GM21529 (cell line): ENCODE data around the gene KCNC1.

Source experiments
- ATAC-seq: cut with Tn5 transposase; IDR thresholded peaks from one replicate; pipeline ENCODE4 v1.9.1; 2021; ENCODE audit not compliant: unreplicated experiment

The KCNC1 gene

DNA sequence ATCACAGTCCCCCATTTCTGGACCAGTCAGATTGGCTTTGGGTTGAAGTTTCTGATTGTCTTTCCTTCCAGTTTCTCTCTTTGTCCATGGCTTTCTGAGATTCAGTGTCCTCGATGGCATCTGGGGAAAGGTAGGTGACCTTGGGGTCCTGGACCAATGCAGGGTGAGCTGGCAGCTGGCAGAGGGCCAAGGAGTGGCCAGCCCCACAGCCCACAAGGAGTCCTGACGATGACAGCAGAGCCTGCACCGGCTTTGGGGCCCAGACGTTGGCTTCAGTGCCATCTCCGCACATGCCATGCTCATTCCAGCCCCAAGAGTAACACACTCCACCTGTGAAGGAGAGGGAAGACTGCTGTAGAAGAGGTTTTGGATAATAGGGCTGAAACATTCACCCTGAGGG lies 53.5 kb downstream of the KCNC1 start:
- no peak for ATAC-seq

DNA sequence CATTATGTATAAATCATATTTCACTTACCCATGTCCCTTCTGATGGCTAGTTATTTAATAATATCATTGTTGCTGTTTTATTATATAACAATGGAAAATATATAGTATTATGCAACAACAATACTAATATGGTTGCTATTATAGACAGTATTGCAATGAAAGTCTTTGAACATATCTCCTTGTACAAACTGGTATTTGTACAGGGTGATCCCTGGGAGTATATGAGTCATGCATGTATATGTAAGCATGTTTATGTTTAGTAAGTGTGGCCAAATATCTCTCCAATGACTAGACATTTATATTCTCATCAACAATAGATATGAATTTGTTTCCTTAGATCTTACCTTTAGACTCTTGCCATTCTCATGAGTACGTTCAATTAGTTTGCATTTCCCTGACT lies 55.9 kb downstream of the KCNC1 start:
- no peak for ATAC-seq

DNA sequence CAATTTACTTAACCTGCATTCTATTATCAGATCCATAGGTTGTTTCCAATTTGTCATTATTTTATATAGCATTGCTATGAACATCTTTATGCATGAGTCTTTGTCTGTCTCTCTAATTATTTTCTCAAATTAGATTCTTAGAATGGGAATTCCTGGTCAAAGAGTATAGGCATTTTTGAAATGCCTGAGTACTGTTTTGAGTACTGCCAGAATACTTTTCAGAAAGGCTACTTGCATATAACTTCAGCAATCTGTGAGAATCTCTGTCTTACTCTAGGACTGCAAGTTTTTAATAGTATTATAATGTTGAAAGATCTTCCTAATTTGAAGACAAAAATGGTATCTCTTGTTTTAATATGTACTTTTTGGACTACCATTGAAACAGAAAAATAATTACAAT lies 56.6 kb downstream of the KCNC1 start:
- ATAC-seq = no peak

DNA sequence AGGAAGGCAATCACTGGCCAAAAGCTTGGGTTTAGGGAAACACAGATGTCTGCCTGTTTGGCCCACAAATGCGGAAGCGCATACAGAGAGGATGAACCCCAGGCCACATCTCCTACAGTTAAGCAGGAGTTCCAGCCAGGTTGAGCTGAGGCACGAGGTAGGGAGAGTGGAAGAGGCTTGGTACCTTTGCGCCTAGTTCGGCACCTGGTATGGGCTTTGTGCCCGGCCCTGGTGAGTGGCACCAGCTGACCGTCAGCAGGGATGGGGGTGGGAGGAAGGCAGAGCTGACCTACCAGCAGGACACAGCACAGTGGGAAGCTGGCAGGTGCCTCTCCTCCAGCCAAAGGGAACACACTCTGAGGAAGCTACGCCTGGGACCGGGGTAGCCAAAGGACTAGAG lies 57.6 kb downstream of the KCNC1 start:
- no peak for ATAC-seq

DNA sequence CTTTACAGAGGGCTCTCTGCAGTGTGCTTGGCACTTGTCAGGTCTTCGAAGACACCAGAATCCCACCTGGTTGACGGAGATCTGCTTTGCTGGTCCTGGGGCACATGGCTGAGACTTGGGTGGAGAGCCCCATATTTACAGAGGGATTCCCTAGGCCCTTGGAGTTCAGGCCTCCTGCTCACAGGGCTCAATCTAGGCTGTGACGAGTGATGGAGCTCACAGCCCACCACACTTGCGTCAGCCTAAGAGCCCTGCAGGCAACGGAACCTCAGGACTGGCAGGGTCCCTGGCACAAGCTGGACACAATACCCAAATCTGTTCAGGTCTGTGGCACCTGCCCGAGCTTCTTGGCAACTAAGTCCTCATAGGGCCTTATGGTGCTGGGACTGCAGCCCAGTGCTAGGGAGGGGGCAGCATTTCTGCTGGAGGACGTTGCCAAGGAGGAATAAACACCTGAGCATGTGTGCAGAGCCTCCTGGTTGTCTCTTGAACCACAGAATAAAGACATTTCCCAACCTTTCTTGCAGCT lies 59.1 kb downstream of the KCNC1 start:
- no peak for ATAC-seq

DNA sequence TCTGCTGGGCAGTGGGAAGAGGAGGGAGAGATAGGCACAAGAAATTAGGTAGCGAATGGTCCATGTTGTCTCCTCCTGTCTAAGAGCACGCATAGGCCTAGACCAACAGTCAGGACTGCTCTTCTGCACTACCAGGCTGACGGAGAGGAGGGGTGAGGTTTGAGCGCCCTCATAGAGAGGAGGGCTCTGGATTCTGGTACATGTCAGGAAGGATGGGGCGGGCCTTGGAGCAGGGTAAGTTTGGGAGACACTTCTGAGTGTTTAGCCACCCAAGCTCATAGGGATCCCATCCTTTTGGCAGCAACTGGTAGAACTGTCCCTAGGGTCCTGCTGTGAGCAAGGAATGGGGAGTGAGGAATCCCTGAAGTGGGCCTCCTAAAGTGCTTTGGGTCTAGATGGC lies 60.4 kb downstream of the KCNC1 start:
- ATAC-seq = no peak

DNA sequence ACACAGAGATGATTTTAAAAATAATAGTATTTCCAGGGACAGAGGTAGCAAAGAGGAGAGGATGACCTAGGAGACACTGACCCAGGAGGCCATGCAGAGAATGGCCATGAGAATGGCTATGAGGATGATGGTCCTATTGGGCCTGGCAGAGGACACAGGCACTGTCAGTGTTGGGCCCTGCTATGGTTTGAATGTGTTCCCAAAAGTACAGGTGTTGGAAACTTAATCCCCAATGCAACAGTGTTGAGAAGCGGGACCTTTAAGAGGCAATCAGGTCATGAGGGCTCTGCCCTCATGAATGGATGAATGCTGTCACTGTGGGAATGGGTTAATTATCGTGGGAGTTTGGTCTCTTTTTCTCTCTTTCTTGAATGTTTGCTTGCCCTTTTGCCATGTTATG lies 61.6 kb downstream of the KCNC1 start:
- ATAC-seq = no peak

DNA sequence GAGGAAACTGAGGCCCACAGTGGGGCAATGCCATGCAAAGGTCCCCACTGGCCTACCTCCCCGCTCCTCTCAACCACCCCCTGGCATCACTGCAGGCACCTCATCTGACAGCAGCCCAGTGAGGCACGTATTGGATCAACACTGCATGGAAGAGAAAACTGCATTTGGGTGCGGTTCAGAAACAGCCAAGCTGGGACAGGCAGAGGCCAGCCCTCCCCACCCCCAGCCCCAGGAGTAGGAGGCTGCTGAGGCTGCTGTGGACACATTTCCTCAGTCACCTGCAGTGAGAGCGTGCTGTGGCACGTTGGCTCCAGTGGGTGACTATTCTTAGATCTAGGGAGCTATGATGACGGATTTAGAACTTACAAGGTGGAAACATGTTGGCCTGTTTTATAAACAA lies 63.7 kb downstream of the KCNC1 start:
- ATAC-seq = no peak

DNA sequence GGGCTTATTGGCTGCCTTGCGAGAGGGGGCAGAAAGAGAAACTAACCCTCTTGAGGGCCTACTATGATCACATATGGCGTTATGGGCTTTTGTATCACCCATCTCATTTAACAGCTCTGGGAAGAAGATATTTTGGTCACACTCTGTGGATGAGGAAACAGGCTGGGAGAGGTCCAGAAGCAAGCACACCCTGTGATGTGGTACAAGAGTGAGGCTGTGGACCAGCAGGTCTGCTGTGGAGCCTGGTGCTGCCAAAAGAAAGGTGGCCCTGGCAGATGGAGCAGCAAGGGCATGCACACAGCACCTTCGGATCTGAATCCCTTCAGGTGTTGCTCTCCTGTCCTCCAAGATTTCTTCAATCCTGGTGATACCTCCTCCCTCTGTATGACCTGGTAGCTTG lies 64.1 kb downstream of the KCNC1 start:
- ATAC-seq = no peak

DNA sequence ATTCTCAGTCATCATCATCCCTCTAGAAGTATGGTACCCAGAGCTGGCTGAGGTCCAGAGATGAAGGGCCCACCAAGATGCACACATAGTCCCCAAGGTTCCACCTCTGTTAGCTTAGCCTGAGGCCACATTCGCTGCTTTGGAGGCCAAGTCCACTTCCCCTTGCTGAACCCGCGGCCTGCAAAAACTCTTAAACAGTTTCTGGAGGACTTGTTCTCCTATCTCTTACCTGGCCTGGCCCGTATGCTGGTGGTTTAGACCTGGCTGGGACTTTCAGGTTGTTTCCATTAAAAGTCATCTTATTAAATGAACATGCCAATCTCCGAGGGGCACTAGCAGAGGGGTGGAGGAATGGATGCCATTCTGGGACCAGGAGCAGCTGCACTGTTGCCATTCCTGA lies 64.6 kb downstream of the KCNC1 start:
- ATAC-seq = no peak

DNA sequence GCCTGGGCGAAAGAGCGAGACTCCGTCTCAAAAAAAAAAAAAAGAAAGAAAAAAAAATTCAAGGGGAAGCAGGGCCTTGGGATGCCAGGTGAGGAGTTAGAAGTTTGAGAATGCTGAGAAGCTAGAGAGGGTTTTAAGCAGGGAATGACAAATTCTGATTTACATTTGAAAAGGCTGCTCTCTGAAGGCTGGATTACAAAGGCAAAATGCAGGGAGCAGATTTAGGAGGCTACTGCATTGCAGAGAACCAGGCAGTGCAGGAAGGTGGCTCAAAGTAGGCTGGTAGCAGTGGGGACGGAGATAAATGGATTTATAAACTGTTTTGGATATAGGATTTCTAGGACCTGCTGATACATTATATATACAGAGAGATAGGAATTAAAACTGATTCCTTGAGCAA lies 66.6 kb downstream of the KCNC1 start:
- ATAC-seq = no peak

DNA sequence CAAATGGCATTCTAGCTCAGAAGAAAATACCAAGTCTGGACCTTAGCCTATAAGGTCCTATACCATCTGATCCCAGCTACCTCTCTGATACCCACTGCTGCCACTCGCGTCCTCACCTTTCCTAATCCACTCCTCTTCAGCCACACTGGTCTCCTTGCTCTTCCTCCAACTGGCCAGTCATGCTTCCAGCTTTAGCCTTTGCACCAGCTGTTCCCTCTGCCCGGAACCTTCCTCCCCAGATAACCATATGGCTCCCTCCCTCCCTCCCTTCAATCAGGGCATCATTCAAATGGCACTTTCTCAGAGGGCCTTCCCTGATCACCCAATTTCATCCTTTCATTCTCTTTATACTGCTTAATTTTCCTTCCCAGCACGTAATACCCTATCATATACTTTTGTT lies 67.9 kb downstream of the KCNC1 start:
- no peak for ATAC-seq

DNA sequence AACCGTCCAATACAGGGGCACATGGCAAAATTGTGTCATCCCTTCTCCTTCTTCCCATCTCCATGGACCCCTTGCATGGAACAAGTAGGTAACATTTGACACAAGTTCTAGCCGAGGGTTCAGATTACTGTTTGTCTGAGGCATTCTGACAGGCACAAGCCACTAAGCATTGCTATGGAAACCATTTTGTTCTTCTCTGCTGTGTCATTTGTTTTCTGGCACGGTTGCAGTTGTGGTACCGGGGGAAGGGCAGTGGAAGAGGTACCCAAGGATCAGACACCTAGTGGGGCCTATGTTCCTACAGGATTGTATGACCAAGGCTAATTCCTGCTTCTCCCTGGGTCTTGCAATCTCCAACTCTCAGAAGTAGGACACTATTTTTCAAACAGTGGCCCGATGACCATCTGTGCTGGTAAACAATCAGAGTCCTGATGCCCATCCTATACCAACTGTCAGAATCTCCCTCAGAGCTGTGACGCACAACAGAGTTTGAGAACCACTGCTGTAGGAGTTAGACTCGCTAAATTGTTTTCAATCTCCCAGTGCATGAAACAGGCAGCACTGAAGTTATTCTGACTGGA lies 69.3 kb downstream of the KCNC1 start:
- no peak for ATAC-seq

DNA sequence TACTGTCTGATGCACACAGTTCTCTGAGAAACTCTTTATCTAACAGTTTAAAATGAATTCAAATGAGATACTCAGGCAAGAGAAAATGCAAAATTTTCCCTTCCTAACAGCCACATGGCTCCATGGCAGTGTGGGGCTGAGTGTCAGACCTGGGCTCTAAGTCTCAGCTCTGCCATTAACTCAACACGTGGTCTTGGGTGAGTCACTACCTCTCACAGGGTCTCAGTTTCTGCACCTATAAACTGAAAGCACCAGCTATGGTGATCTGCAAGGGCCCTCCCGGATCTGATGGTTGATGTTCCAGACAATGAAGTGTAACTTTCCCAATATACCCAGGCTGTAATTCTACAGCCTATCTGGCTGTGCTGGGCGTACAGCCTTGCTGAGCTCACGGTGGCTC lies 70.5 kb downstream of the KCNC1 start:
- no peak for ATAC-seq

DNA sequence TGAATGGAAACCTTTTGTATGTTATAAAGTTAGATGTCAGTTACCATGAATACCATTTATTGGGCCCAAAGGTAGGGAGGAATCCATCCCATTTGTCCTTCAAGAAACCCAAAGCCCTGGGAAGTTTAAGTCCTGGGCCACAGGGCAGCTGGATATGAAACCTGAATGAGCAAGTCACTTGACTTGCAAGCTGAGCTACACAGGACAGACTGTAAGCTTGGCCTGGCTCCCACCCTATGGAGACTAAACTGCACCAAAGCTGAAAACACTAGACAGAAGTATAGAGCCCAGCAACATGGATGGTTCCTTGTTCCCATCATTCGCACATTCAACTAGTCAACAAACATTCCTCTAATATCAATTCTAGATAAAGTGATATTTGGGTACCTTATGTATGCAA lies 71.3 kb downstream of the KCNC1 start:
- no peak for ATAC-seq

DNA sequence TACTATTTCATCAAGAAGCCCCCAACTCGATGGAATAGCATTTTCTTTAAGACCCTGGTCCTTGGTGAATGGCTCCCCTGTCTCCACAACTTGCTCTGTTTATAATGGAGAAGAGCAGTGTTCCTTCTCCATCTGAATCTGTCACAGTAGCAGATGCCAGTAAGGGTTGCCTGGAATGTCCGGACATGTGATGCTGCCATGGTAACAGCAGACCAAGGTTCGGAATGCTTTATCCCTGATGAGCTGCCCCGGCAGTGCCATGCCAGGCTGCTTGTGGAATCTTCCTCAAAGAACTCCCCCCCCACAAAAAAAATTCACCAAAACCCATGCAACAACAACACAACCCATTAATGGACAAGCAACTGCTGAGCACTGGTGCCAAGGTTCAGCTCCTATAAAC lies 72.5 kb downstream of the KCNC1 start:
- ATAC-seq = no peak

DNA sequence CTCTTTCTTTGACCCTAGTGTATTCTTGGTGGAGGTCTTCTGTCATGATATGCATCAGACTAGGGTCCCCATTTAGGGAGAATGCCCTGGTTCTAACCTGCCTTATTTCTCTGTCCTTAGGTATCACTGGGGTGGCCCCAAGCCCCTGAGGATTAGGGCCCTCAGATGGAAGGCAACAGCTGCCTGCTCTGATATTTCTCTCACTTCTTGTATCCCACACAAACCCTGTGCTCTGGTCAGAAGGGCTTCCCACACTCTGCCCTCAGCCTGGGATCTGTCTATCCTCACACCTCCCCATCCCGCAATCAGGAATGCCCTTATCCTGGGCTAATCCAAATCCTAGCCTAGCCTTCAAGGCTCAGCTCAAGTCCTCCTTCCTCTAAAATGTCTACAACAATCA lies 75.5 kb downstream of the KCNC1 start:
- ATAC-seq = no peak

DNA sequence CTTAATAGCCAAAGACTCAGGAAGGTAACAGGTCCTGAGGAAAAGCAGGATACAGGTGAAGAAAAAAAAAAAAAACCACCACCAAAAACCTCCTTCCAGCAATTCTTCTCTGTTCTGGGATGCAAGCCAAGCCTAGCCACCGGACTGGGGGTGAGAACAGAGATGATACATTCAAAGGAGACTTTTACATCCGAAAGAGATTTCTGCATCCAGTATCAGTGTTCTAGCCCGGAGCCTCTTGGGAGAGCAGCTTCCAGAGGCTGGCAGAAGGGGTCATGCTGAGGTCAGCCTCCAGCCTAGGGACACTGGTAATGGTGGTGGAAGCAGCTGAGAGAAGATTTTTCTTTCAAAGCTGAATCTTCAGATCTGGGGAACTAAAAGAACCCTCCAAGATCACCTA lies 76.2 kb downstream of the KCNC1 start:
- no peak for ATAC-seq

DNA sequence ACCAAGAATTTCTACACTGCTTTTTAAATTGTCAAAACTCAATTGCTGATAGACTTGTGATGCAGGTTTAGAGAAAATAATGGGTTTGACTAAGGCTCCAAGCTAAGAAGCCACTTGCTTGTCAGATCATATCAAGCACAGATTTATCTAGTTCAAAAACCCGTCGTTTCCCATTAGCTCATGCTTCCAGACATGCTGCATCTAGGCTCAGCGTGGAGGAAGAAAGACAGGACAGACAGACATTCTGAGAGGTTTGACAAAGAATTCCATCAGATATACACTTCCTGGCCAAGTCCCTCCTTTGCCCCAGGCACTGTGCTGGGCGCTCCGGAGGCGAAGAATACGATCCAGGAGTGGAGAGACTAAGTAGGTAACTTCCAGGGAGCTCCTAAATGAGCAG lies 76.8 kb downstream of the KCNC1 start:
- no peak for ATAC-seq

DNA sequence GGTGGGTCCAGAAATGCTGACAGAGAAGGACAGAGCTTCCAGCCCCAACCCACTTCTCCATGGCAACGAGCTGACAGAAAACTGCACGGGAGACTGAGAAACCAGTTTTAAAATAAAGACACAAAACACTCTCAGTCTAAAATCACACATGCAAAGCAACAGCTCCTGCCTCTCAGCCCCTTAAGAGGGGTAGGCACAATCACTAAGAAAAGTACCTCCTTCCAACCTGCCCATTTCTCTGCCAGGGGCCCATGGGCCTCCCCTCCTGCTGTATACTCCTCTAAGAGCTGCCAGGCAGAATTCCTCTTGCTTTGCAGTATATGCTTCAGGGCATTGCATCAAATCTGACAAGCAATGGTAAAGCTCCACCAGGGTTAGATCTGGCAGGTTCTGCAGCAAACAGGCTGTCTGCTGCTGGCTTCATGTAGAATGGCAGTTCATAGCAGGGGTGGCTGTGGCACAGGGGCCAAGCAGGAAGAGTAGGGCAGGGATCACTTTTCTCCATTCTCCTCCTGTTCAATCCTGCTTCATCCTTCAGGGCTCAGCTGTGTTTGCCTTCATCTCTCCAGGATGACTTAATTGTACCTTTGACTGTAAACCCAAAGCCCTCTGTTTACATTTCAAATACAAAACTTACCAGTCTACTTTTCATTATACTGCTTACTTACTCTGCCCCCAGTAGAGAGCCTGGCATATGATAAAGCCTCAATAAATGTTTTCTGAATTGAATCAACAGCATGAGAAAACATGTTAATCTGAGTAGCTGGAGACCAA lies 77.7 kb downstream of the KCNC1 start:
- no peak for ATAC-seq

DNA sequence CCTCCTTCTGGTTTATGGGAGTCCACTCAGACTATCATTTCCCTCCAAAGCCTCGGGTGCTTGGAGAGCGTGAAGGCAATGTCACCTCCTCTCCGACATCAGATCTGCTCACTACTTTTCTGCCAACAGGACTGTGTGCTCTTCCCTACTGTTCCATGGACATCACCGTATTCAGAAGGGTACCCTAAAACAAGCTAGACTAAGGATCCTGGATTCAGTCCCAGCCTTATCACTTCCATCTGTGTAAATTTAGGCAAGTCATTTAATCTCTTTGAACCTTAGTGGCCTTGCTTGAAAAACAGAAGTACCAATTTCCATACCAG lies 78.2 kb downstream of the KCNC1 start:
- no peak for ATAC-seq

DNA sequence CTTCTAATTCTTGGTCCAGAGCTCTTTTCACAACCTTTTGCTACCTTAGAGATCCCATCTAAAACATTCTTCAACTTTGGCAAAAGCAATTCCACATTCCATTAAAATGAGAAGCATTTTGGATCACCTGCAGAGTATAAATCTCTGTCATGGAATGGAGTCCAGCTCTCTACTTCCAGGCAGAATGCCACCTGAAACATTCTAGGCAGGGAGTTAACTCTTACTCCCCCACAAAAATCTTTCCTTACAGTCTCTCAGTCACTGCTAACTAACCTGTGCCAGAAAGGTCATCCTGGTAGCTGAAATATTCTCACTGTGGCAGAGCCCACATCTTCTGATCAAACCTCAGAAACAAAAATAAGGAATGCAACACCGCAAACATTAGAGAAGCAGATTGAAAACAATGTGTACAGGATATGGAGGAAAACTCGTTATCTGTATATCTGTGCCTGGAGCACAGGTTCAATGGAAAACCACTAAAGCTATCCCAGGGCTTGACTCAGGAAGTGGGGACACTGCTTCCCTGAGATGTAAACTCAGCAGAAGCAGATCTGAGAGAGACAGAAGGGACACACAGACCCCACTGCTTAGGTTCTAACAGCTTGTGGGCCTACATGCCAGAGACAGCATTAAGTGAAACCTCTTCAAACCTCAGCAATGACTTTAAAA lies 78.9 kb downstream of the KCNC1 start:
- no peak for ATAC-seq
